ENCODE measurements around the gene SH3GL1.

- TF ChIP-seq POLR2A (IDR thresholded peaks at IDR 0.05), result no peak
- no peak for TF ChIP-seq CTCF (IDR thresholded peaks at IDR 0.05)
Measured at GRCh38 chr19:4371247-4372164, 28.8 kb downstream of the SH3GL1 start.
